Measurements from ENCODE around the gene ARMH3.

- no peak for TF ChIP-seq CTCF (IDR thresholded peaks at IDR 0.05; ENCODE audit: low read length)
- no peak for TF ChIP-seq EZH2 (optimal IDR thresholded peaks at IDR 0.05; ENCODE audit: low read depth, low read length)
- TF ChIP-seq EZH2phosphoT487 (IDR thresholded peaks at IDR 0.05; ENCODE audit: low read length) = no peak
These were observed 29.4 kb upstream of the ARMH3 start for GRCh38 chr10:102085336-102085735.
